H1 (cell line): Measurements from ENCODE around the gene KRTAP29-1. TPM values are rescaled to one million over a fixed set of nuclear protein-coding genes. Genes with fewer than 3 reads are reported as not detected.

ENCODE experiments used
- BACH1 ChIP-seq: IDR thresholded peaks from 2 replicates; pipeline ENCODE4 v1.6.1; 2012; ENCODE audit warnings: low read length, improper control_type of control experiment
- CTCF ChIP-seq, 3 experiments: IDR thresholded peaks; 1 replicate in 2 of 3; 2 replicates in 1 of 3; pipeline versions ENCODE4 v1.5.1 to v1.6.1; 2011; ENCODE audit warnings: low read length in 3 of 3, mild to moderate bottlenecking in 3 of 3, inconsistent platforms in 2 of 3, low read depth in 1 of 3, moderate library complexity in 1 of 3; ENCODE audit not compliant: insufficient read depth in 1 of 3; ENCODE audit errors: control extremely low read depth in 1 of 3
- HDAC2 ChIP-seq, 2 experiments: fragments of 300-600 bp in 1 of 2; sonication (generic) in 1 of 2; IDR thresholded peaks; 2 replicates each; pipeline ENCODE4 v1.6.1; 2011 to 2012; ENCODE audit warnings: low read depth in 2 of 2, low read length in 2 of 2, mild to moderate bottlenecking in 2 of 2, moderate library complexity in 2 of 2, borderline replicate concordance in 1 of 2, inconsistent platforms in 1 of 2
- RAD21 ChIP-seq, 2 experiments: IDR thresholded peaks in 1 of 2; conservative IDR thresholded peaks in 1 of 2; 2 replicates each; pipeline ENCODE4 v1.6.1; 2011; ENCODE audit warnings: low read depth in 2 of 2, low read length in 2 of 2, improper control_type of control experiment in 1 of 2, inconsistent platforms in 1 of 2, mild to moderate bottlenecking in 1 of 2, moderate library complexity in 1 of 2
- TEAD4 ChIP-seq: IDR thresholded peaks from 2 replicates; pipeline ENCODE4 v1.6.1; 2012; ENCODE audit warnings: low read depth, low read length, inconsistent platforms, mixed read lengths
- USF2 ChIP-seq: IDR thresholded peaks from 2 replicates; pipeline ENCODE4 v1.6.1; 2011; ENCODE audit warnings: low read length, improper control_type of control experiment
- polyA plus RNA-seq, 7 experiments: library from polyadenylated mRNA; depleted of rRNA in 3 of 7; stranded (reverse) in 5 of 7; unstranded in 2 of 7; fragments of >200 nt in 5 of 7; fragments of 200-250 nt in 2 of 7; gene quantifications; 1 replicate in 5 of 7; 2 replicates in 1 of 7; 4 replicates in 1 of 7; pipeline versions ENCODE4 v1.2.1 to v1.2.3, GENCODE V29; 2011 to 2013; ENCODE audit warnings: missing spikeins in 2 of 7, mixed read lengths in 2 of 7
- total RNA-seq: library from RNA; stranded (reverse); fragmentation: NEBNext Ultra II Directional; extraction: Animal tissue kit (Norgen Biotek cat#: 25700); gene quantifications from 2 replicates; pipeline ENCODE4 v1.2.1, GENCODE V29; 2021

KRTAP29-1 gene
- total and polyA plus RNA-seq, 2 of the 8 experiments (the other 6 are each of a cell fraction or from before 2014, with no cell fraction given): not detected

- TF ChIP-seq CTCF (IDR thresholded peaks at IDR 0.05; ENCODE audit: control extremely low read depth in 1 of 3, insufficient read depth in 1 of 3, low read depth in 1 of 3, low read length in 3 of 3) (no peak), TEAD4 (no peak), RAD21 (IDR thresholded peaks at IDR 0.05 in 1 of 2, conservative IDR thresholded peaks at IDR 0.05 in 1 of 2; ENCODE audit: low read depth in 2 of 2, low read length in 2 of 2) (no peak), USF2 (no peak), HDAC2 (IDR thresholded peaks at IDR 0.05; ENCODE audit: borderline replicate concordance in 1 of 2, low read depth in 2 of 2, low read length in 2 of 2) (no peak), BACH1 (no peak)
- TF ChIP-seq, all 59 proteins: peak for 0
These were observed 18.6 kb downstream of the KRTAP29-1 start (continued) for GRCh38 chr17:41284043-41284442.
